ENCODE measurements around the gene ABAT. TPM values are rescaled to one million over a fixed set of nuclear protein-coding genes. Genes with fewer than 3 reads are reported as not detected.

The ABAT gene
- total RNA-seq, 1 experiment from 2014 or later, result 6.9 TPM

GRCh38 chr16:8694795-8695728 is 20.6 kb downstream of the ABAT start:
- intact Hi-C loops (cut with micrococcal nuclease; ENCODE audit: unreplicated experiment), result no loop called here
- Histone ChIP-seq H3K27ac (ENCODE audit: low read depth, low read length, poor library complexity, severe bottlenecking) (no peak overlapping the region), H3K27me3 (replicated peaks; ENCODE audit: insufficient read depth, low read depth, low read length, poor library complexity) (no peaks in the 10 kb centered on the region), H3K36me3 (ENCODE audit: insufficient read depth, low read length, poor library complexity, severe bottlenecking) (no peaks in the 10 kb centered on the region), H3K9me3 (ENCODE audit: low read depth, low read length, poor library complexity, severe bottlenecking) (peaks cover 4% of the 10 kb centered on the region), H3K4me3 (ENCODE audit: low read depth, low read length, poor library complexity, severe bottlenecking) (no peak overlapping the region), H3K4me1 (ENCODE audit: insufficient read depth, low read length, poor library complexity, severe bottlenecking) (no peaks in the 10 kb centered on the region)
- CTCF ChIA-PET, result no interaction called here
- no peak for DNase-seq (ENCODE audit: low spot score)
- no TSS peak for BruUV-seq (replicated peaks)
- TF ChIP-seq CTCF (conservative IDR thresholded peaks at IDR 0.05; ENCODE audit: low read depth, low read length), result no peak
- TF ChIP-seq EZH2 (IDR thresholded peaks at IDR 0.05; ENCODE audit: borderline replicate concordance, low read depth, low read length, poor library complexity, severe bottlenecking), result no peak
- POLR2A ChIA-PET (ENCODE audit: low non-redundant PET), result no interaction called here

- H3K27ac ChIP-seq (ENCODE audit: low read depth, low read length, poor library complexity, severe bottlenecking), result no peak overlapping the region
- no peaks in the 10 kb centered on the region for H3K4me1 ChIP-seq (ENCODE audit: insufficient read depth, low read length, poor library complexity, severe bottlenecking)
- ChIA-PET CTCF (no interaction called here), POLR2A (ENCODE audit: low non-redundant PET) (no interaction called here)
- H3K27me3 ChIP-seq (replicated peaks; ENCODE audit: insufficient read depth, low read depth, low read length, poor library complexity), result no peaks in the 10 kb centered on the region
- BruUV-seq (replicated peaks), result no TSS peak
- no peak for DNase-seq (ENCODE audit: low spot score)
- no peak overlapping the region for H3K4me3 ChIP-seq (ENCODE audit: low read depth, low read length, poor library complexity, severe bottlenecking)
- TF ChIP-seq EZH2 (IDR thresholded peaks at IDR 0.05; ENCODE audit: borderline replicate concordance, low read depth, low read length, poor library complexity, severe bottlenecking), result no peak
- no peak for TF ChIP-seq CTCF (conservative IDR thresholded peaks at IDR 0.05; ENCODE audit: low read depth, low read length)
- H3K9me3 ChIP-seq (ENCODE audit: low read depth, low read length, poor library complexity, severe bottlenecking), result no peaks in the 10 kb centered on the region
- no peaks in the 10 kb centered on the region for H3K36me3 ChIP-seq (ENCODE audit: insufficient read depth, low read length, poor library complexity, severe bottlenecking)
- intact Hi-C loops (cut with micrococcal nuclease; ENCODE audit: unreplicated experiment), result no loop called here
Observed at GRCh38 chr16:8696880-8697279, 22.5 kb downstream of the ABAT start.

- POLR2A ChIA-PET (ENCODE audit: low non-redundant PET), result no interaction called here
- Histone ChIP-seq H3K27me3 (replicated peaks; ENCODE audit: insufficient read depth, low read depth, low read length, poor library complexity) (no peaks in the 10 kb centered on the region), H3K4me1 (ENCODE audit: insufficient read depth, low read length, poor library complexity, severe bottlenecking) (no peaks in the 10 kb centered on the region), H3K36me3 (ENCODE audit: insufficient read depth, low read length, poor library complexity, severe bottlenecking) (no peaks in the 10 kb centered on the region), H3K4me3 (ENCODE audit: low read depth, low read length, poor library complexity, severe bottlenecking) (no peak overlapping the region), H3K27ac (ENCODE audit: low read depth, low read length, poor library complexity, severe bottlenecking) (no peak overlapping the region), H3K9me3 (ENCODE audit: low read depth, low read length, poor library complexity, severe bottlenecking) (no peaks in the 10 kb centered on the region)
- intact Hi-C loops (cut with micrococcal nuclease; ENCODE audit: unreplicated experiment), result no loop called here
- no peak for TF ChIP-seq EZH2 (IDR thresholded peaks at IDR 0.05; ENCODE audit: borderline replicate concordance, low read depth, low read length, poor library complexity, severe bottlenecking)
- no peak for TF ChIP-seq CTCF (conservative IDR thresholded peaks at IDR 0.05; ENCODE audit: low read depth, low read length)
- CTCF ChIA-PET, result interaction anchor here (0.7 kb wide), 1 partner anchor 389 kb away, joined by 3 read pairs; no protein-coding TSS in a partner anchor
- no TSS peak for BruUV-seq (replicated peaks)
- no peak for DNase-seq (ENCODE audit: low spot score)
Observed at GRCh38 chr16:8697965-8698364, 23.5 kb downstream of the ABAT start.
